Muscle layer of duodenum (tissue), 2 donors: Measurements from ENCODE around the gene C1orf116.

Experiments used
- H3K27ac ChIP-seq: one replicate; pipeline ENCODE4 v1.7.0; 2013; ENCODE audit warnings: mild to moderate bottlenecking, low read length
- H3K27me3 ChIP-seq: one replicate; pipeline ENCODE4 v1.7.0; 2013; ENCODE audit warnings: low read depth, mild to moderate bottlenecking, control low read depth, low read length
- H3K36me3 ChIP-seq, 2 donors: one replicate each; pipeline ENCODE4 v1.7.0; 2013; ENCODE audit warnings: low read length in 2 of 2, control low read depth in 1 of 2, mild to moderate bottlenecking in 1 of 2; ENCODE audit not compliant: insufficient read depth in 2 of 2, control insufficient read depth in 1 of 2
- H3K4me1 ChIP-seq, 2 donors: one replicate each; pipeline ENCODE4 v1.7.0; 2013; ENCODE audit warnings: low read length in 2 of 2, mild to moderate bottlenecking in 2 of 2, control low read depth in 1 of 2, moderate library complexity in 1 of 2; ENCODE audit not compliant: insufficient read depth in 2 of 2, control insufficient read depth in 1 of 2
- H3K4me3 ChIP-seq, 2 donors: one replicate each; pipeline ENCODE4 v1.7.0; 2013; ENCODE audit warnings: low read length in 2 of 2, low read depth in 1 of 2, mild to moderate bottlenecking in 1 of 2
- H3K9me3 ChIP-seq, 2 donors: one replicate each; pipeline ENCODE4 v1.7.0; 2013; ENCODE audit warnings: low read length in 2 of 2, control low read depth in 1 of 2, mild to moderate bottlenecking in 1 of 2; ENCODE audit not compliant: control insufficient read depth in 1 of 2
- donor health status: healthy.

C1orf116 gene

GRCh38 chr1:207032528-207033017 is at the start of gene C1orf116:
Gene C1orf116 (minus strand): TSS chr1:207032756. CDS start chr1:207027598, 5,158 bp downstream.
- H3K36me3 ChIP-seq, result no peaks in the 10 kb centered on the region
- H3K27ac ChIP-seq, result peak within 1 kb of the TSS; percentile 86
- no peaks in the 10 kb centered on the region for H3K9me3 ChIP-seq
- no peaks in the 10 kb centered on the region for H3K27me3 ChIP-seq
- H3K4me1 ChIP-seq, result no peaks in the 10 kb centered on the region
- H3K4me3 ChIP-seq, result peak within 1 kb of the TSS in 1 of 2 donors; percentile 58

- Histone ChIP-seq H3K27ac (no peak overlapping the region), H3K9me3 (no peaks in the 10 kb centered on the region), H3K4me1 (no peaks in the 10 kb centered on the region), H3K4me3 (no peak overlapping the region), H3K27me3 (no peaks in the 10 kb centered on the region), H3K36me3 (peaks cover 8 to 15% of the 10 kb centered on the region in 2 donors)
Observed at GRCh38 chr1:207081806-207082205, 49.2 kb upstream of the C1orf116 start.

- Histone ChIP-seq H3K27ac (no peak overlapping the region), H3K27me3 (no peaks in the 10 kb centered on the region), H3K4me3 (no peak overlapping the region), H3K4me1 (no peaks in the 10 kb centered on the region), H3K36me3 (peaks cover 8 to 15% of the 10 kb centered on the region in 2 donors), H3K9me3 (no peaks in the 10 kb centered on the region)
Observed at GRCh38 chr1:207081088-207081487, 48.5 kb upstream of the C1orf116 start.

GRCh38 chr1:207079706-207080241 is 47.2 kb upstream of the C1orf116 start:
- Histone ChIP-seq H3K27me3 (no peaks in the 10 kb centered on the region), H3K4me3 (no peak overlapping the region), H3K4me1 (no peaks in the 10 kb centered on the region), H3K9me3 (no peaks in the 10 kb centered on the region), H3K36me3 (peaks cover 8 to 15% of the 10 kb centered on the region in 2 donors), H3K27ac (no peak overlapping the region)

- no peaks in the 10 kb centered on the region for H3K4me1 ChIP-seq
- no peak overlapping the region for H3K4me3 ChIP-seq
- H3K27me3 ChIP-seq, result no peaks in the 10 kb centered on the region
- H3K9me3 ChIP-seq, result no peaks in the 10 kb centered on the region
- H3K36me3 ChIP-seq, result peaks cover 8 to 25% of the 10 kb centered on the region in 2 donors
- no peak overlapping the region for H3K27ac ChIP-seq
Observed at GRCh38 chr1:207078578-207079132, 46.1 kb upstream of the C1orf116 start.

GRCh38 chr1:207077470-207078377 is 45.2 kb upstream of the C1orf116 start:
- Histone ChIP-seq H3K27me3 (no peaks in the 10 kb centered on the region), H3K27ac (no peak overlapping the region), H3K4me3 (no peak overlapping the region), H3K4me1 (no peaks in the 10 kb centered on the region), H3K9me3 (no peaks in the 10 kb centered on the region), H3K36me3 (peaks cover 10 to 35% of the 10 kb centered on the region in 2 donors)

GRCh38 chr1:207077012-207077411 is 44.5 kb upstream of the C1orf116 start:
- Histone ChIP-seq H3K9me3 (no peaks in the 10 kb centered on the region), H3K4me1 (no peaks in the 10 kb centered on the region), H3K4me3 (no peak overlapping the region), H3K36me3 (peaks cover 16 to 40% of the 10 kb centered on the region in 2 donors), H3K27me3 (no peaks in the 10 kb centered on the region), H3K27ac (no peak overlapping the region)

- Histone ChIP-seq H3K36me3 (peaks cover 22 to 46% of the 10 kb centered on the region in 2 donors), H3K27me3 (no peaks in the 10 kb centered on the region), H3K9me3 (no peaks in the 10 kb centered on the region), H3K4me1 (no peaks in the 10 kb centered on the region), H3K4me3 (no peak overlapping the region), H3K27ac (no peak overlapping the region)
Observed at GRCh38 chr1:207076181-207076955, 43.8 kb upstream of the C1orf116 start.

- Histone ChIP-seq H3K9me3 (no peaks in the 10 kb centered on the region), H3K36me3 (peaks cover 33 to 60% of the 10 kb centered on the region in 2 donors), H3K27me3 (no peaks in the 10 kb centered on the region), H3K27ac (no peak overlapping the region), H3K4me1 (no peaks in the 10 kb centered on the region), H3K4me3 (no peak overlapping the region)
Observed at GRCh38 chr1:207073906-207074820, 41.6 kb upstream of the C1orf116 start.

GRCh38 chr1:207072233-207072632 is 39.7 kb upstream of the C1orf116 start:
- Histone ChIP-seq H3K9me3 (no peaks in the 10 kb centered on the region), H3K4me1 (no peaks in the 10 kb centered on the region), H3K4me3 (no peak overlapping the region), H3K36me3 (peaks cover 42 to 71% of the 10 kb centered on the region in 2 donors), H3K27me3 (no peaks in the 10 kb centered on the region), H3K27ac (no peak overlapping the region)
